GM12892 (cell line): Measurements from ENCODE around the gene CYTH1.

Source experiments
- POLR2A ChIP-seq: IDR thresholded peaks from 2 replicates; pipeline ENCODE4 v1.6.1; 2011; ENCODE audit warnings: low read depth, low read length, control low read depth
- POLR2AphosphoS5 ChIP-seq: IDR thresholded peaks from 2 replicates; pipeline ENCODE4 v1.6.1; 2011; ENCODE audit warnings: low read depth, low read length, control low read depth

GRCh38 chr17:78697554-78698343 is 84.3 kb downstream of the CYTH1 start:
- TF ChIP-seq POLR2A (peak; percentile 53; the same call in 1 of the 2 replicates), POLR2AphosphoS5 (peak; percentile 42; the same call in 1 of the 2 replicates)
